ENCODE data around the gene ZNF653. TPM values are rescaled to one million over a fixed set of nuclear protein-coding genes. Genes with fewer than 3 reads are reported as not detected.

The ZNF653 gene
- total RNA-seq, 1 donor from 2014 or later, result 10.3 TPM

GRCh38 chr19:11495481-11495880 lies 10.2 kb downstream of the ZNF653 start:
- no peak for TF ChIP-seq CTCF (IDR thresholded peaks at IDR 0.05)

GRCh38 chr19:11494634-11495285 lies 10.9 kb downstream of the ZNF653 start:
- Mint-ChIP-seq H3K27ac (ENCODE audit: unreplicated experiment) (no peak overlapping the region), H3K4me3 (ENCODE audit: unreplicated experiment) (no peak overlapping the region), H3K27me3 (ENCODE audit: unreplicated experiment) (no peaks in the 10 kb centered on the region), H3K4me1 (ENCODE audit: unreplicated experiment) (no peaks in the 10 kb centered on the region), H3K9me3 (ENCODE audit: unreplicated experiment) (no peaks in the 10 kb centered on the region), H3K36me3 (ENCODE audit: unreplicated experiment) (peaks cover 10% of the 10 kb centered on the region)
- TF ChIP-seq CTCF (IDR thresholded peaks at IDR 0.05), result no peak
- no peak for DNase-seq (ENCODE audit: extremely low spot score, unreplicated experiment)

More at GRCh38 chr19:11495481-11495880, 10.2 kb downstream of the ZNF653 start:
- Mint-ChIP-seq H3K36me3 (ENCODE audit: unreplicated experiment) (peaks cover 7% of the 10 kb centered on the region), H3K4me1 (ENCODE audit: unreplicated experiment) (no peaks in the 10 kb centered on the region), H3K27me3 (ENCODE audit: unreplicated experiment) (no peaks in the 10 kb centered on the region), H3K9me3 (ENCODE audit: unreplicated experiment) (no peaks in the 10 kb centered on the region), H3K27ac (ENCODE audit: unreplicated experiment) (no peak overlapping the region), H3K4me3 (ENCODE audit: unreplicated experiment) (no peak overlapping the region)
- no peak for DNase-seq (ENCODE audit: extremely low spot score, unreplicated experiment)

- TF ChIP-seq CTCF (IDR thresholded peaks at IDR 0.05), result no peak
- Mint-ChIP-seq H3K9me3 (ENCODE audit: unreplicated experiment) (no peaks in the 10 kb centered on the region), H3K36me3 (ENCODE audit: unreplicated experiment) (peaks cover 10% of the 10 kb centered on the region), H3K4me3 (ENCODE audit: unreplicated experiment) (no peak overlapping the region), H3K4me1 (ENCODE audit: unreplicated experiment) (no peaks in the 10 kb centered on the region), H3K27me3 (ENCODE audit: unreplicated experiment) (no peaks in the 10 kb centered on the region), H3K27ac (ENCODE audit: unreplicated experiment) (no peak overlapping the region)
- DNase-seq (ENCODE audit: extremely low spot score, unreplicated experiment), result no peak
These were observed 16.3 kb downstream of the ZNF653 start for GRCh38 chr19:11489378-11489777.

- no peaks in the 10 kb centered on the region for H3K9me3 Mint-ChIP-seq (ENCODE audit: unreplicated experiment)
- DNase-seq (ENCODE audit: extremely low spot score, unreplicated experiment), result no peak
- H3K4me1 Mint-ChIP-seq (ENCODE audit: unreplicated experiment), result peaks cover 8% of the 10 kb centered on the region
- no peak overlapping the region for H3K27ac Mint-ChIP-seq (ENCODE audit: unreplicated experiment)
- H3K27me3 Mint-ChIP-seq (ENCODE audit: unreplicated experiment), result peaks cover 6% of the 10 kb centered on the region
- no peak for TF ChIP-seq CTCF (IDR thresholded peaks at IDR 0.05)
- H3K4me3 Mint-ChIP-seq (ENCODE audit: unreplicated experiment), result no peak overlapping the region
- peaks cover 10% of the 10 kb centered on the region for H3K36me3 Mint-ChIP-seq (ENCODE audit: unreplicated experiment)
These were observed 18.8 kb downstream of the ZNF653 start for GRCh38 chr19:11486661-11487503.

- peaks cover 15% of the 10 kb centered on the region for H3K27me3 Mint-ChIP-seq (ENCODE audit: unreplicated experiment)
- H3K4me3 Mint-ChIP-seq (ENCODE audit: unreplicated experiment), result no peak overlapping the region
- H3K27ac Mint-ChIP-seq (ENCODE audit: unreplicated experiment), result no peak overlapping the region
- no peaks in the 10 kb centered on the region for H3K9me3 Mint-ChIP-seq (ENCODE audit: unreplicated experiment)
- DNase-seq (ENCODE audit: extremely low spot score, unreplicated experiment), result no peak
- TF ChIP-seq CTCF (IDR thresholded peaks at IDR 0.05), result no peak
- peaks cover 12% of the 10 kb centered on the region for H3K4me1 Mint-ChIP-seq (ENCODE audit: unreplicated experiment)
- peaks cover 5% of the 10 kb centered on the region for H3K36me3 Mint-ChIP-seq (ENCODE audit: unreplicated experiment)
These were observed 20.3 kb downstream of the ZNF653 start for GRCh38 chr19:11485245-11485837.
